ENCODE measurements around the gene MIA3. TPM values are rescaled to one million over a fixed set of nuclear protein-coding genes. Genes with fewer than 3 reads are reported as not detected.

MIA3 gene, protein sequence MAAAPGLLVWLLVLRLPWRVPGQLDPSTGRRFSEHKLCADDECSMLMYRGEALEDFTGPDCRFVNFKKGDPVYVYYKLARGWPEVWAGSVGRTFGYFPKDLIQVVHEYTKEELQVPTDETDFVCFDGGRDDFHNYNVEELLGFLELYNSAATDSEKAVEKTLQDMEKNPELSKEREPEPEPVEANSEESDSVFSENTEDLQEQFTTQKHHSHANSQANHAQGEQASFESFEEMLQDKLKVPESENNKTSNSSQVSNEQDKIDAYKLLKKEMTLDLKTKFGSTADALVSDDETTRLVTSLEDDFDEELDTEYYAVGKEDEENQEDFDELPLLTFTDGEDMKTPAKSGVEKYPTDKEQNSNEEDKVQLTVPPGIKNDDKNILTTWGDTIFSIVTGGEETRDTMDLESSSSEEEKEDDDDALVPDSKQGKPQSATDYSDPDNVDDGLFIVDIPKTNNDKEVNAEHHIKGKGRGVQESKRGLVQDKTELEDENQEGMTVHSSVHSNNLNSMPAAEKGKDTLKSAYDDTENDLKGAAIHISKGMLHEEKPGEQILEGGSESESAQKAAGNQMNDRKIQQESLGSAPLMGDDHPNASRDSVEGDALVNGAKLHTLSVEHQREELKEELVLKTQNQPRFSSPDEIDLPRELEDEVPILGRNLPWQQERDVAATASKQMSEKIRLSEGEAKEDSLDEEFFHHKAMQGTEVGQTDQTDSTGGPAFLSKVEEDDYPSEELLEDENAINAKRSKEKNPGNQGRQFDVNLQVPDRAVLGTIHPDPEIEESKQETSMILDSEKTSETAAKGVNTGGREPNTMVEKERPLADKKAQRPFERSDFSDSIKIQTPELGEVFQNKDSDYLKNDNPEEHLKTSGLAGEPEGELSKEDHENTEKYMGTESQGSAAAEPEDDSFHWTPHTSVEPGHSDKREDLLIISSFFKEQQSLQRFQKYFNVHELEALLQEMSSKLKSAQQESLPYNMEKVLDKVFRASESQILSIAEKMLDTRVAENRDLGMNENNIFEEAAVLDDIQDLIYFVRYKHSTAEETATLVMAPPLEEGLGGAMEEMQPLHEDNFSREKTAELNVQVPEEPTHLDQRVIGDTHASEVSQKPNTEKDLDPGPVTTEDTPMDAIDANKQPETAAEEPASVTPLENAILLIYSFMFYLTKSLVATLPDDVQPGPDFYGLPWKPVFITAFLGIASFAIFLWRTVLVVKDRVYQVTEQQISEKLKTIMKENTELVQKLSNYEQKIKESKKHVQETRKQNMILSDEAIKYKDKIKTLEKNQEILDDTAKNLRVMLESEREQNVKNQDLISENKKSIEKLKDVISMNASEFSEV (N-terminal part only)
- total RNA-seq (2014; rRNA removed), result 50.8 and 69.3 TPM in 2 replicates
- percentile 97 among the genes with signal in this experiment for Bru-seq, nascent RNA
- BruChase-seq, experiment 1, labeled RNA remaining after a 6-hour chase, result percentile 95 among the genes with signal in this experiment
- percentile 97 among the genes with signal in this experiment for BruChase-seq, experiment 2, labeled RNA remaining after a 2-hour chase
- long read RNA-seq, full-length matches to known transcripts, result 87 of 267 reads
- long read RNA-seq, partial matches to known transcripts, result 82 of 267 reads
- long read RNA-seq, other reads (novel, unspliced or antisense), result 98 of 267 reads

DNA sequence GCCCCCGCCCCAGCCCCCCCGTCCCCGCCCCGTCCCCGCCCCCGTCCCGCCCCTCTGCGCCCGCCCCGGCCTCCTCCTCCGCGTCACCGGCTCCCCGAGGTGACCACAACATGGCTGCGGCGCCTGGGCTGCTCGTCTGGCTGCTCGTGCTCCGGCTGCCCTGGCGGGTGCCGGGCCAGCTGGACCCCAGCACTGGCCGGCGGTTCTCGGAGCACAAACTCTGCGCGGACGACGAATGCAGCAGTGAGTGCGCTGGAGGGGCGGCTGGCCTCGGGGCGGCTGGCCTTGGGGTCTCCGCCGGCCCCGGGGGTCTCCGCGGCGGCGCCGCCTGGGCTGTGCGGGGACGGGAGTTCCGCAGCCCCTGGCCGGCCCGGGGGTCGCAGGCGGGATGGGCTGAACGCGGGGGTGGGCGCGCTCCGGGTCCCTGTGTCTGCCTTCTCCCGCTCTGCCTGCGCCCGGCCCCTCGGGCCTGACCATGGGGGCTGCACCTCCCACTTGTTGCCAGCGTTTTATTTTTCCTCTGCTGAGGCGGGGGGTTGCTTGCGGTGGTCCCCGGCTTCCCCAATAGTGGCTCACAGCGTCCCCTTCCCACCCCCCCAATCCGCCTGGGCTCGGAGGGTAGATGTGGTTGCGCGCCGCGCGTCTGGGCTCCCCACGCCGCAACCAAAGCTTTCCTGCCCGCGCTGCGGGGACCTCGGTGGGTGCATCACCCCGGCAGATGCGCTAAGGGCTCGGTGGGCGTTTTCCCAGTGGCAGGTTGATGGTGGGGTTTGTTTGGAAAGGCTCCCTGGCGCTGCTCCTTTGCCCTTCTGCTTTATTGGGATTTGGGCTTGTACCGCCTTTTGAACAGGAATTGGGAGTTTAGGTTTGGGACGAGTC lies at the start of gene MIA3:
TSS of gene MIA3 (plus strand) at position 97 of the 879 bp plus-strand sequence. CDS start at position 111, 14 bp downstream.
- peak within 1 kb of the TSS; percentile 87 for H3K4me2 ChIP-seq (ENCODE audit: low read length)
- H3F3A ChIP-seq (ENCODE audit: low read length, unreplicated experiment), result no peaks in the 10 kb centered on the region
- no TSS peak for BruUV-seq (replicated peaks)
- no peaks in the 10 kb centered on the region for H3K9me3 ChIP-seq (ENCODE audit: low read length)
- TF ChIP-seq EZH2phosphoT487 (IDR thresholded peaks at IDR 0.05; ENCODE audit: borderline replicate concordance, low read length), result no peak
- TF ChIP-seq, protein P1, sequence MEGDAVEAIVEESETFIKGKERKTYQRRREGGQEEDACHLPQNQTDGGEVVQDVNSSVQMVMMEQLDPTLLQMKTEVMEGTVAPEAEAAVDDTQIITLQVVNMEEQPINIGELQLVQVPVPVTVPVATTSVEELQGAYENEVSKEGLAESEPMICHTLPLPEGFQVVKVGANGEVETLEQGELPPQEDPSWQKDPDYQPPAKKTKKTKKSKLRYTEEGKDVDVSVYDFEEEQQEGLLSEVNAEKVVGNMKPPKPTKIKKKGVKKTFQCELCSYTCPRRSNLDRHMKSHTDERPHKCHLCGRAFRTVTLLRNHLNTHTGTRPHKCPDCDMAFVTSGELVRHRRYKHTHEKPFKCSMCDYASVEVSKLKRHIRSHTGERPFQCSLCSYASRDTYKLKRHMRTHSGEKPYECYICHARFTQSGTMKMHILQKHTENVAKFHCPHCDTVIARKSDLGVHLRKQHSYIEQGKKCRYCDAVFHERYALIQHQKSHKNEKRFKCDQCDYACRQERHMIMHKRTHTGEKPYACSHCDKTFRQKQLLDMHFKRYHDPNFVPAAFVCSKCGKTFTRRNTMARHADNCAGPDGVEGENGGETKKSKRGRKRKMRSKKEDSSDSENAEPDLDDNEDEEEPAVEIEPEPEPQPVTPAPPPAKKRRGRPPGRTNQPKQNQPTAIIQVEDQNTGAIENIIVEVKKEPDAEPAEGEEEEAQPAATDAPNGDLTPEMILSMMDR (conservative IDR thresholded peaks at IDR 0.05; ENCODE audit: low read depth, low read length), result no peak
- TF ChIP-seq EZH2 (IDR thresholded peaks at IDR 0.05; ENCODE audit: low read length, unreplicated experiment), result no peak
- peaks cover 6% of the 10 kb centered on the region; the same call in 1 of the 2 replicates for H3K36me3 ChIP-seq (ENCODE audit: low read depth, low read length)
- H3K27me3 ChIP-seq (ENCODE audit: low read length), result no peaks in the 10 kb centered on the region
- peaks cover 13% of the 10 kb centered on the region for H3K4me1 ChIP-seq (ENCODE audit: insufficient read depth, low read length)
- peak within 1 kb of the TSS; percentile 72 for H3K9ac ChIP-seq (ENCODE audit: low read length)
- peak; percentile 70 for DNase-seq
- H4K20me1 ChIP-seq (ENCODE audit: low read length), result peaks cover 8% of the 10 kb centered on the region; the same call in 1 of the 2 replicates
- H3K79me2 ChIP-seq (ENCODE audit: low read length), result peaks cover 27% of the 10 kb centered on the region
- ATAC-seq, result peak; percentile 65
- POLR2A ChIA-PET (ENCODE audit: unreplicated experiment), result interaction anchor here (0.6 kb wide), 1 partner anchor 72 kb away, joined by 3 read pairs; no protein-coding TSS in a partner anchor
- CTCF ChIA-PET, result no interaction called here
- H3K4me3 ChIP-seq (ENCODE audit: low read length), result peak within 1 kb of the TSS; percentile 84
- H3K27ac ChIP-seq (ENCODE audit: low read length), result no peak within 1 kb of the TSS
- no peaks in the 10 kb centered on the region for H3K9me2 ChIP-seq (replicated peaks; ENCODE audit: low read length)
- intact Hi-C loops (cut with micrococcal nuclease), result loop anchor here (1.0 to 2.0 kb wide), 2 partner anchors 17 to 26 kb away; no protein-coding TSS in a partner anchor
- H2AFZ ChIP-seq (ENCODE audit: low read length), result peak within 1 kb of the TSS; percentile 81

DNA sequence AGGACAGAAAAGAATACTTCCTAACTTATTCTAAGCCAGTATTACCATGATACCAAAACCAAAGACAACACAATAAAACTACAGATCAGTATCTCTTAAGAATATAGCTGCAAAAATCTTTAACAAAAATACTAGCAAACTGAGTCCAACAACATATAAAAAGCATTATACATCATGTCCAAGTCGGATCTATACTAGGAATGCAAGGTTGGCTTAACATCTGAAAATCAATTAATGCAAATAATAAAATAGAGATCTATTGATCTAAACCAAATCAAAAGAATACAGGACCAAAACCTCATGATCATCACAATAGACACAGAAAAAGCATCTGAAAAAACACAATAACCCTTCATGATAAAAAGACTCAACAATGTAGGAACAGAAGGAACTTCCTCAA lies 47.1 kb upstream of the MIA3 start:
- Histone ChIP-seq H3K79me2 (ENCODE audit: low read length) (peaks cover 15% of the 10 kb centered on the region; the same call in 1 of the 2 replicates), H3F3A (ENCODE audit: low read length, unreplicated experiment) (no peaks in the 10 kb centered on the region), H3K36me3 (ENCODE audit: low read depth, low read length) (peaks cover 80% of the 10 kb centered on the region), H3K27ac (ENCODE audit: low read length) (no peak overlapping the region), H3K9ac (ENCODE audit: low read length) (no peak overlapping the region), H3K4me3 (ENCODE audit: low read length) (no peak overlapping the region), H3K27me3 (ENCODE audit: low read length) (no peaks in the 10 kb centered on the region), H4K20me1 (ENCODE audit: low read length) (no peaks in the 10 kb centered on the region), H3K4me2 (ENCODE audit: low read length) (no peak overlapping the region), H3K4me1 (ENCODE audit: insufficient read depth, low read length) (no peaks in the 10 kb centered on the region), H3K9me3 (ENCODE audit: low read length) (no peaks in the 10 kb centered on the region), H3K9me2 (replicated peaks; ENCODE audit: low read length) (no peaks in the 10 kb centered on the region), H2AFZ (ENCODE audit: low read length) (no peak overlapping the region)
- DNase-seq (no peak), ATAC-seq (no peak)
- ChIA-PET CTCF (no interaction called here), POLR2A (ENCODE audit: unreplicated experiment) (no interaction called here)
- intact Hi-C loops (cut with micrococcal nuclease), result no loop called here
- TF ChIP-seq, protein P1 (conservative IDR thresholded peaks at IDR 0.05; ENCODE audit: low read depth, low read length), result no peak
- TF ChIP-seq EZH2phosphoT487 (IDR thresholded peaks at IDR 0.05; ENCODE audit: borderline replicate concordance, low read length) (no peak), EZH2 (IDR thresholded peaks at IDR 0.05; ENCODE audit: low read length, unreplicated experiment) (no peak)
- no TSS peak for BruUV-seq (replicated peaks)
